ENCODE measurements around the gene PAIP2. TPM values are rescaled to one million over a fixed set of nuclear protein-coding genes. Genes with fewer than 3 reads are reported as not detected.

The PAIP2 gene
- total RNA-seq, 1 donor from 2014 or later = 70.0 TPM

DNA sequence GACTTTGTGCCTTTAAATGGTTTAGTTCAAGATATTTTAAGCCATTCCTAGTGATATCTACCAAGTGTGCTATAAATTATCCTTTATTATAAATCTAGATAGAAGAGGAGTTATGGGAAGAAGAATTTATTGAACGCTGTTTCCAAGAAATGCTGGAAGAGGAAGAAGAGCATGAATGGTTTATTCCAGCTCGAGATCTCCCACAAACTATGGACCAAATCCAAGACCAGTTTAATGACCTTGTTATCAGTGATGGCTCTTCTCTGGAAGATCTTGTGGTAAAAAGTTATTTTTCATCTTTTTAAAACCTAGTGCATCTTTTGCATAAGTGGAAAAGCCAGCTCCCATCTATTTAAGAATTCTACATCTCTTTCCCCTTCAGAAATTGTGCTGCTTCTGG is 22.8 kb downstream of the PAIP2 start:
- H3K4me3 ChIP-seq = no peak overlapping the region
- intact Hi-C loops (cut with DNase I) = no loop called here
- H3K36me3 ChIP-seq = peaks cover 61% of the 10 kb centered on the region
- no peak overlapping the region for H3K27ac ChIP-seq
- ATAC-seq = no peak
- TF ChIP-seq, protein P1, sequence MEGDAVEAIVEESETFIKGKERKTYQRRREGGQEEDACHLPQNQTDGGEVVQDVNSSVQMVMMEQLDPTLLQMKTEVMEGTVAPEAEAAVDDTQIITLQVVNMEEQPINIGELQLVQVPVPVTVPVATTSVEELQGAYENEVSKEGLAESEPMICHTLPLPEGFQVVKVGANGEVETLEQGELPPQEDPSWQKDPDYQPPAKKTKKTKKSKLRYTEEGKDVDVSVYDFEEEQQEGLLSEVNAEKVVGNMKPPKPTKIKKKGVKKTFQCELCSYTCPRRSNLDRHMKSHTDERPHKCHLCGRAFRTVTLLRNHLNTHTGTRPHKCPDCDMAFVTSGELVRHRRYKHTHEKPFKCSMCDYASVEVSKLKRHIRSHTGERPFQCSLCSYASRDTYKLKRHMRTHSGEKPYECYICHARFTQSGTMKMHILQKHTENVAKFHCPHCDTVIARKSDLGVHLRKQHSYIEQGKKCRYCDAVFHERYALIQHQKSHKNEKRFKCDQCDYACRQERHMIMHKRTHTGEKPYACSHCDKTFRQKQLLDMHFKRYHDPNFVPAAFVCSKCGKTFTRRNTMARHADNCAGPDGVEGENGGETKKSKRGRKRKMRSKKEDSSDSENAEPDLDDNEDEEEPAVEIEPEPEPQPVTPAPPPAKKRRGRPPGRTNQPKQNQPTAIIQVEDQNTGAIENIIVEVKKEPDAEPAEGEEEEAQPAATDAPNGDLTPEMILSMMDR (IDR thresholded peaks at IDR 0.05) = no peak
- no peak for DNase-seq
- H3K9me3 ChIP-seq = no peaks in the 10 kb centered on the region
- no peaks in the 10 kb centered on the region for H3K27me3 ChIP-seq
- no peaks in the 10 kb centered on the region for H3K4me1 ChIP-seq

DNA sequence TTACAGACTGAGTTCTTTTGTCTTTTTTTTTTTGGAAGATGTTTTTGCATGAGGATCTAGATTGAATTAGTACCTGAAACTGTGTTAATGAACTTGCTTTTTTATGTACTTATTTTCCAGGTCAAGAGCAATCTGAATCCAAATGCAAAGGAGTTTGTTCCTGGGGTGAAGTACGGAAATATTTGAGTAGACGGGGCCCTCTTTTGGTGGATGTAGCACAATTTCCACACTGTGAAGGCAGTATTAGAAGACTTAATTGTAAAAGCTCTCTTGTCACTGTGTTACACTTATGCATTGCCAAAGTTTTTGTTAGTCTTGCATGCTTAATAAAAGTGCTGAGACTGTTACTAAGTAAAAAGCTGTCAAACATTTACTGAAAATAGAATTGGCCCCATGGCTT is 27.0 kb downstream of the PAIP2 start:
- H3K4me3 ChIP-seq = no peak overlapping the region
- intact Hi-C loops (cut with DNase I) = no loop called here
- ATAC-seq (no peak), DNase-seq (no peak)
- TF ChIP-seq, protein P1 (IDR thresholded peaks at IDR 0.05) = no peak
- no peaks in the 10 kb centered on the region for H3K9me3 ChIP-seq
- no peak overlapping the region for H3K27ac ChIP-seq
- no peaks in the 10 kb centered on the region for H3K4me1 ChIP-seq
- H3K27me3 ChIP-seq = no peaks in the 10 kb centered on the region
- H3K36me3 ChIP-seq = peaks cover 87% of the 10 kb centered on the region

DNA sequence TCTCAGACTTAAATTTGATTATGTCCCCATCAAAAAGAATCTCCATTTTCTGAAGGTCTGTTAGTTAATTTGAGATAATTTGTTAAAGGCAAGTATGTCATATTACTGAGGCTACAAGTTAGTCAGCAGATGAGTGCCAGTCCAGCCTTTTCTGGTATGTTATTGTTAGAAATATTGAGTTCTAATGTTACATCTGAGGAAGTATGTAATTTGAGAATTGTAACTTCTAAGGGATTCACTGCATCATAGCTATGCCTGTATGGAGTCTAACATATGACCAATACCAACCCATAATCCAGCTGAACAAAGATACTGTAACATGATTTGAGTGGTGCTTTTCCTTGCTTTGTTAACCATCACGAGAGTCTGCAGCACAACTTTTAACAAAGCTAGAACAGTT is 27.5 kb downstream of the PAIP2 start:
- Histone ChIP-seq H3K27ac (no peak overlapping the region), H3K27me3 (no peaks in the 10 kb centered on the region), H3K4me3 (no peak overlapping the region), H3K4me1 (no peaks in the 10 kb centered on the region), H3K36me3 (peaks cover 82% of the 10 kb centered on the region), H3K9me3 (no peaks in the 10 kb centered on the region)
- intact Hi-C loops (cut with DNase I) = no loop called here
- TF ChIP-seq, protein P1 (IDR thresholded peaks at IDR 0.05) = no peak
- ATAC-seq (no peak), DNase-seq (no peak)

- Histone ChIP-seq H3K4me1 (no peaks in the 10 kb centered on the region), H3K36me3 (peaks cover 56% of the 10 kb centered on the region), H3K27me3 (no peaks in the 10 kb centered on the region), H3K4me3 (no peak overlapping the region), H3K27ac (no peak overlapping the region), H3K9me3 (no peaks in the 10 kb centered on the region)
- TF ChIP-seq, protein P1 (IDR thresholded peaks at IDR 0.05) = no peak
- peak; percentile 22 for ATAC-seq
- intact Hi-C loops (cut with DNase I) = no loop called here
- no peak for DNase-seq
These were observed 30.1 kb downstream of the PAIP2 start for GRCh38 chr5:139371482-139372435.

- H3K4me3 ChIP-seq = no peak overlapping the region
- DNase-seq = peak; percentile 18
- no peak for ATAC-seq
- no peaks in the 10 kb centered on the region for H3K9me3 ChIP-seq
- peaks cover 26% of the 10 kb centered on the region for H3K36me3 ChIP-seq
- TF ChIP-seq, protein P1 (IDR thresholded peaks at IDR 0.05) = no peak
- H3K27me3 ChIP-seq = no peaks in the 10 kb centered on the region
- H3K4me1 ChIP-seq = no peaks in the 10 kb centered on the region
- H3K27ac ChIP-seq = no peak overlapping the region
- intact Hi-C loops (cut with DNase I) = no loop called here
These were observed 33.3 kb downstream of the PAIP2 start for GRCh38 chr5:139374909-139375308.

Data from upper lobe of right lung (tissue), 1 donor.